Lower lobe of right lung (tissue), 2 donors: ENCODE data around the gene FSD1. TPM values are rescaled to one million over a fixed set of nuclear protein-coding genes. Genes with fewer than 3 reads are reported as not detected.

ENCODE experiments used
- ATAC-seq, 2 donors: fragments of 200-7000 bp; cut with Tn5 transposase; one replicate each; pipeline ENCODE4 v1.9.1; 2020 to 2022; ENCODE audit warnings: mild to moderate bottlenecking in 2 of 2, moderate library complexity in 2 of 2
- DNase-seq: peaks from one replicate; pipeline ENCODE4 v3.0.0-alpha.2; 2020
- H3K27ac ChIP-seq: fragments of 200-600 bp; one replicate; pipeline ENCODE4 v1.8.0; 2022
- H3K27me3 ChIP-seq: fragments of 200-600 bp; one replicate; pipeline ENCODE4 v1.8.0; 2022; ENCODE audit warnings: low read depth
- H3K36me3 ChIP-seq: fragments of 200-600 bp; one replicate; pipeline ENCODE4 v1.8.0; 2022; ENCODE audit warnings: mild to moderate bottlenecking
- H3K4me1 ChIP-seq: fragments of 200-600 bp; one replicate; pipeline ENCODE4 v1.8.0; 2022
- H3K4me3 ChIP-seq: fragments of 200-600 bp; one replicate; pipeline ENCODE4 v1.8.0; 2022; ENCODE audit warnings: mild to moderate bottlenecking
- H3K9me3 ChIP-seq: fragments of 200-600 bp; one replicate; pipeline ENCODE4 v1.8.0; 2022
- intact Hi-C: fragments of 100-400 bp; cut with DNase I; formaldehyde crosslinking; loops from one replicate; pipeline ENCODE4 v1.11.0; 2022
- total RNA-seq: library from RNA; stranded (reverse); fragmentation: NEBNext Ultra II Directional; extraction: Animal tissue kit (Norgen Biotek cat#: 25700); gene quantifications from one replicate; pipeline ENCODE4 v1.2.1, GENCODE V29; 2021
- TF ChIP-seq, protein P1 (sequence below): fragments of 200-600 bp; IDR thresholded peaks from one replicate; pipeline ENCODE4 v1.8.0; 2022; ENCODE audit warnings: antibody characterized with exemption, mild to moderate bottlenecking
- donor health status: DM: no; HTN: yes; CAD: no; lungs with severe emphysema.

FSD1 gene
- total RNA-seq, 1 donor from 2014 or later = 0.62 TPM

- ATAC-seq = no peak
- Histone ChIP-seq H3K4me1 (no peaks in the 10 kb centered on the region), H3K27ac (no peak overlapping the region), H3K4me3 (no peak overlapping the region), H3K27me3 (no peaks in the 10 kb centered on the region), H3K9me3 (no peaks in the 10 kb centered on the region), H3K36me3 (peaks cover 78% of the 10 kb centered on the region)
- DNase-seq = no peak
- TF ChIP-seq, protein P1, sequence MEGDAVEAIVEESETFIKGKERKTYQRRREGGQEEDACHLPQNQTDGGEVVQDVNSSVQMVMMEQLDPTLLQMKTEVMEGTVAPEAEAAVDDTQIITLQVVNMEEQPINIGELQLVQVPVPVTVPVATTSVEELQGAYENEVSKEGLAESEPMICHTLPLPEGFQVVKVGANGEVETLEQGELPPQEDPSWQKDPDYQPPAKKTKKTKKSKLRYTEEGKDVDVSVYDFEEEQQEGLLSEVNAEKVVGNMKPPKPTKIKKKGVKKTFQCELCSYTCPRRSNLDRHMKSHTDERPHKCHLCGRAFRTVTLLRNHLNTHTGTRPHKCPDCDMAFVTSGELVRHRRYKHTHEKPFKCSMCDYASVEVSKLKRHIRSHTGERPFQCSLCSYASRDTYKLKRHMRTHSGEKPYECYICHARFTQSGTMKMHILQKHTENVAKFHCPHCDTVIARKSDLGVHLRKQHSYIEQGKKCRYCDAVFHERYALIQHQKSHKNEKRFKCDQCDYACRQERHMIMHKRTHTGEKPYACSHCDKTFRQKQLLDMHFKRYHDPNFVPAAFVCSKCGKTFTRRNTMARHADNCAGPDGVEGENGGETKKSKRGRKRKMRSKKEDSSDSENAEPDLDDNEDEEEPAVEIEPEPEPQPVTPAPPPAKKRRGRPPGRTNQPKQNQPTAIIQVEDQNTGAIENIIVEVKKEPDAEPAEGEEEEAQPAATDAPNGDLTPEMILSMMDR = no peak
- intact Hi-C loops = no loop called here
Observed at GRCh38 chr19:4358709-4359626, 54.6 kb downstream of the FSD1 start.

DNA sequence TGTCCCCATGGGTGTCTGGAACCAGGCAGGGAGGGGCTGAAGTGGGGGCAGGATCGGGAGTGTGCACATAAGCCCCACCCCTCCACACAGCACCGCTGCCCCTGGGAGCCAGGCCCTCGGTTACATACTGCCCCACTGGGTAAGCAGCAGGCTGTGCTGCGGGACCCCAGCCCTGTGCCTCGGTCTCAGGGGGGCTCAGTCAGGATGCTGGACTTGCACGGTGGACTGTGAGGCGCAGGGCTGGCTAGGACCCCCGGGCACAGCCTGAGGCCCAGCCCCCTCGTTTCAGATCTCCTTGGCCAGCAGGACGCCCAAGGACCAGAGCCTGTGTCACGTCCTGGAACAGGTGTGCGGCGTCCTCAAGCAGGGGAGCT, 55.2 kb downstream of the FSD1 start:
- H3K36me3 ChIP-seq = peaks cover 78% of the 10 kb centered on the region

DNA sequence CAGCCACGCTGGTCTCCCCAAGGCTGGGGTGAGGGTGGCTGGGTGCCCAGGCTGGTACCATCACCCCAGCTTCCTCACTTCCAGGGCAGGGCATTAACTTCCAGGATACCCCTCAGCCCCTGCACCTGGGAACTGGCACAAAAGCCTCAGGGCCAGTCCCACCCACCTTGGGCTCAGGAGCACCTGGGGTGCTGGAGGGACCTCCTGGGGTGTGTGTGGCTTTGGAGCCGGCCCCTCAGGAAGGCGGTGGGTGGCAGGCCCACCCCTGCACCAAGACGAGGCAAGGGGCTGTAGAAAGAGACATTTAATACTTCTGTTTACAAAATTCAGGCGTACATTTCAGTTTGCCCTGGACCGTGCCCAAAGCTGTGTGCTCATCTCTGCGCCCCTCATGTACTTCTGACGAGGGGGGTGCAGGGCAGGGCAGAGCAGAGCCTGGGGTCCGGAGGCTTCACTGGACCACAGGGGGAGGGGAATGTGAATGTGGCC, 55.7 kb downstream of the FSD1 start:
- Histone ChIP-seq H3K36me3 (peaks cover 80% of the 10 kb centered on the region), H3K4me3 (no peak overlapping the region), H3K9me3 (no peaks in the 10 kb centered on the region), H3K27me3 (no peaks in the 10 kb centered on the region), H3K4me1 (no peaks in the 10 kb centered on the region), H3K27ac (no peak overlapping the region)
- no peak for DNase-seq
- no peak for ATAC-seq
- TF ChIP-seq, protein P1 = no peak
- intact Hi-C loops = no loop called here

More for the DNA sequence above, 55.2 kb downstream of the FSD1 start:
- Histone ChIP-seq H3K9me3 (no peaks in the 10 kb centered on the region), H3K4me3 (no peak overlapping the region), H3K27me3 (no peaks in the 10 kb centered on the region), H3K27ac (no peak overlapping the region), H3K4me1 (no peaks in the 10 kb centered on the region)
- ATAC-seq (no peak), DNase-seq (no peak)
- intact Hi-C loops = no loop called here
- TF ChIP-seq, protein P1 = no peak

- no peak overlapping the region for H3K4me3 ChIP-seq
- ATAC-seq = no peak
- H3K27ac ChIP-seq = no peak overlapping the region
- H3K9me3 ChIP-seq = no peaks in the 10 kb centered on the region
- TF ChIP-seq, protein P1 = no peak
- DNase-seq = peak; percentile 49
- H3K36me3 ChIP-seq = peaks cover 85% of the 10 kb centered on the region
- no peaks in the 10 kb centered on the region for H3K27me3 ChIP-seq
- no peaks in the 10 kb centered on the region for H3K4me1 ChIP-seq
- intact Hi-C loops = no loop called here
Observed at GRCh38 chr19:4360641-4361151, 56.3 kb downstream of the FSD1 start.

- H3K27me3 ChIP-seq = no peaks in the 10 kb centered on the region
- H3K4me3 ChIP-seq = no peak overlapping the region
- H3K9me3 ChIP-seq = no peaks in the 10 kb centered on the region
- TF ChIP-seq, protein P1 = no peak
- peaks cover 85% of the 10 kb centered on the region for H3K36me3 ChIP-seq
- no peak overlapping the region for H3K27ac ChIP-seq
- peak; percentile 48 for DNase-seq
- no peaks in the 10 kb centered on the region for H3K4me1 ChIP-seq
- intact Hi-C loops = no loop called here
- peak in 1 of 2 donors; percentile 4 for ATAC-seq
Observed at GRCh38 chr19:4361152-4362046, 57.0 kb downstream of the FSD1 start.
